ENCODE results near the gene KLKB1. TPM values are rescaled to one million over a fixed set of nuclear protein-coding genes. Genes with fewer than 3 reads are reported as not detected.

Gene KLKB1
- polyA plus RNA-seq, 5 donors: 1.2 to 3.0 (median 1.5) TPM

- no peak for DNase-seq
Observed at GRCh38 chr4:186307916-186308315, 80.6 kb downstream of the KLKB1 start.

Other genes starting within 250 kb of the KLKB1 start
- gene TLR3, start 158.4 kb upstream of the KLKB1 start, polyA plus RNA-seq (ENCODE audit: insufficient read depth in 1 of 5, insufficient read length in 5 of 5, low replicate concordance in 1 of 5): 10 to 100 TPM in 3 of 5 donors, 1 to 10 TPM in 2; 8.6 to 13.6 (median 13.1) TPM
- 10 to 100 TPM; 17.6 to 27.7 (median 24.1) TPM for gene FAM149A, start 122.8 kb upstream of the KLKB1 start, polyA plus RNA-seq (ENCODE audit: insufficient read depth in 1 of 5, insufficient read length in 5 of 5, low replicate concordance in 1 of 5)
- gene CYP4V2, start 35.9 kb upstream of the KLKB1 start, polyA plus RNA-seq (ENCODE audit: insufficient read depth in 1 of 5, insufficient read length in 5 of 5, low replicate concordance in 1 of 5): 10 to 100 TPM in 3 of 5 donors, 1 to 10 TPM in 2; 6.0 to 16.6 (median 13.1) TPM
- gene F11, start 38.7 kb downstream of the KLKB1 start, polyA plus RNA-seq (ENCODE audit: insufficient read depth in 1 of 5, insufficient read length in 5 of 5, low replicate concordance in 1 of 5): 1 to 10 TPM in 1 of 5 donors, under 1 TPM in 4; 0.41 to 1.8 (median 0.87) TPM